ENCODE measurements around the gene SPTLC3.

DNA sequence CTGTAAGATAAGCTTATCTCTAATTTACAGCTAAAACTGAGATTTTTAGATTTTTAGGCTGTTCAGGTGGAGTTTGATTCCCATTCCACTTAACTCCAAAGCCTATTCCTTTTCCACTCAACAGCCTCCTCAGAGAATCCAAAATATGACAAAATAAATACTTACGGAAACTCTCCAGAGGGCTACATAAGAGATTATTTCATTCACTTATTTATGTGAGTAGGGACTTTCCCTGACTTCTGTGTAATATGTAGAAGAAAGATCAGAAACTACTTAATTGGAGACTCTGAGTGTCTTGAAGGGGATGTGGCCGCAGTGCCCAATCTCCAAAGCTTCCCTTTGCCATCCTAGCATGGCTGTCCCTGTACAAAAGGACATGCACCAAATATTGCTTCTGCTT lies 140.2 kb downstream of the SPTLC3 start:
- TF ChIP-seq CREB1 (IDR thresholded peaks at IDR 0.05; ENCODE audit: low read depth), result no peak
- no peak for TF ChIP-seq TAF1 (IDR thresholded peaks at IDR 0.05; ENCODE audit: low read depth)
- TF ChIP-seq CEBPB (IDR thresholded peaks at IDR 0.05), result no peak
- TF ChIP-seq RAD21 (IDR thresholded peaks at IDR 0.05; ENCODE audit: low read depth), result no peak

All from Ishikawa (cell line).